Activated naive CD4-positive, alpha-beta T cell treated with anti-CD3 and anti-CD28 coated beads, Interleukin-2, amount 50 U/mL, for 72 hours (primary cell): ENCODE measurements around the gene GDPD2. TPM values are rescaled to one million over a fixed set of nuclear protein-coding genes. Genes with fewer than 3 reads are reported as not detected.

Source experiments
- ATAC-seq, 2 donors: fragments of 150-1000 bp; cut with Tn5 transposase; 2 replicates each; pipeline ENCODE4 v1.10.0; 2021; ENCODE audit warnings: mild to moderate bottlenecking in 2 of 2, moderate library complexity in 2 of 2
- DNase-seq, 2 donors: peaks; one replicate each; pipeline ENCODE4 v3.0.0; 2021 to 2022; ENCODE audit warnings: low spot score in 2 of 2
- H3K27ac Mint-ChIP-seq, 2 donors: one replicate each; pipeline ENCODE4 v1.8.0; 2022; ENCODE audit warnings: mild to moderate bottlenecking in 2 of 2, mixed read lengths in 2 of 2
- H3K36me3 Mint-ChIP-seq, 2 donors: one replicate each; pipeline ENCODE4 v1.8.0; 2022; ENCODE audit warnings: mixed read lengths in 2 of 2
- H3K9me3 Mint-ChIP-seq, 2 donors: one replicate each; pipeline ENCODE4 v1.8.0; 2022; ENCODE audit warnings: mixed read lengths in 2 of 2
- total RNA-seq, 2 donors: library from RNA; stranded (reverse); gene quantifications; one replicate each; pipeline ENCODE4 v1.2.3, GENCODE V29; 2022

GDPD2 gene
- total RNA-seq, 2 donors from 2014 or later = 0.14 to 0.16 TPM

GRCh38 chrX:70479922-70480659 is 57.0 kb downstream of the GDPD2 start:
- Mint-ChIP-seq H3K27ac (no peak overlapping the region), H3K9me3 (no peaks in the 10 kb centered on the region), H3K36me3 (no peaks in the 10 kb centered on the region)
- DNase-seq (no peak), ATAC-seq (no peak)

- Mint-ChIP-seq H3K9me3 (no peaks in the 10 kb centered on the region), H3K27ac (no peak overlapping the region), H3K36me3 (no peaks in the 10 kb centered on the region)
- ATAC-seq = no peak
- DNase-seq = no peak
Observed at GRCh38 chrX:70480660-70481018, 57.5 kb downstream of the GDPD2 start.

DNA sequence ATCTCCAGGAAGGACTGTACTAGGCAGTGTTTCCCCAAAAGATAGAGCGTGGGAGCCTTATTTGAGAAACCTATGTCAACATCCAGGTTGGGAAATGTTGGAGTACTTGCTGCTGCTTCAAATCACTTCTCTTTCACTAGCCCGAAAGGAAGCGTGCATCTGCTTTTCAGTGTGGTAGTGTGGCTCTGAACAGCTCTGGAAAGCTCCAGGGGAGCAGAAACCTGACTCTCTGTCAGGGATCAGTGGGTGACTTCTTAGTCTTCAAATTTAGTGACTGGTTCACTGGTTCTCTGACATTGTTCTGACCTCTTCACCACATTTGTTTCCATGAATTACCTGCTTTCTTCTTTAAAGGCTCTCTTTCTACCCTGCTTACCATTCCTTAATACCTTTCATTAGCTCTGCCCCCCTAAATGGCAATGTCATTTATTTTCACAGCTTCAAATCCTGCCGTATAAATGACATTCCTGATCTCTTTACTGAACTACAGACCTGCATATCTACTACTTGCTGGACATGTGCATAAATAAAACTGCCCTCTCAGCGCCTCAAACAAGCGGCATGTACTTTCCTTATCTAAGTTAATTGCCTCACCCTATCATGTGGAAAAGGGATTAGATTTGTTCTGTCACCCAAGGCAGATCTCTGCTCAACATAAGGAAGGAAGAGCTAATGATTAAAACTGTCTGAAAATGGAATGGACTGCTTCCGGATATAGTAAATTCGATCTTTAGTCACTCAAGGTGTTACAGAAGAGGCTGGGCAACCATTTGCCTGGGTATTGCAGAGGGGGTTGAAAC is 58.6 kb downstream of the GDPD2 start:
- ATAC-seq = no peak
- no peak overlapping the region for H3K27ac Mint-ChIP-seq
- DNase-seq = no peak
- H3K36me3 Mint-ChIP-seq = no peaks in the 10 kb centered on the region
- H3K9me3 Mint-ChIP-seq = no peaks in the 10 kb centered on the region

- no peaks in the 10 kb centered on the region for H3K9me3 Mint-ChIP-seq
- ATAC-seq (no peak), DNase-seq (no peak)
- no peak overlapping the region for H3K27ac Mint-ChIP-seq
- no peaks in the 10 kb centered on the region for H3K36me3 Mint-ChIP-seq
Observed at GRCh38 chrX:70482300-70482699, 59.2 kb downstream of the GDPD2 start.

Other genes starting within 250 kb of the GDPD2 start
- gene DGAT2L6, start 245.8 kb upstream of the GDPD2 start, total RNA-seq = not detected
- under 1 TPM in 1 of 2 donors, not detected in 1; 0.27 TPM for gene AWAT1, start 188.7 kb upstream of the GDPD2 start, total RNA-seq
- gene P2RY4, start 163.1 kb upstream of the GDPD2 start, total RNA-seq = under 1 TPM; 0.14 to 0.31 TPM
- not detected for gene ARR3, start 155.0 kb upstream of the GDPD2 start, total RNA-seq
- not detected for gene RAB41, start 141.1 kb upstream of the GDPD2 start, total RNA-seq
- gene PDZD11, start 133.4 kb upstream of the GDPD2 start, total RNA-seq = 10 to 100 TPM; 22.3 to 41.1 TPM
- gene KIF4A, start 133.2 kb upstream of the GDPD2 start, total RNA-seq = 10 to 100 TPM; 28.0 to 38.0 TPM
- 10 to 100 TPM in 1 of 2 donors, 1 to 10 TPM in 1; 7.9 to 27.0 TPM for gene DLG3, start 21.5 kb downstream of the GDPD2 start, total RNA-seq